ENCODE data around the gene DIMT1. TPM values are rescaled to one million over a fixed set of nuclear protein-coding genes. Genes with fewer than 3 reads are reported as not detected.

The DIMT1 gene
- total and polyA plus RNA-seq, 2 experiments from 2014 or later = 53.0 to 56.5 TPM

DNA sequence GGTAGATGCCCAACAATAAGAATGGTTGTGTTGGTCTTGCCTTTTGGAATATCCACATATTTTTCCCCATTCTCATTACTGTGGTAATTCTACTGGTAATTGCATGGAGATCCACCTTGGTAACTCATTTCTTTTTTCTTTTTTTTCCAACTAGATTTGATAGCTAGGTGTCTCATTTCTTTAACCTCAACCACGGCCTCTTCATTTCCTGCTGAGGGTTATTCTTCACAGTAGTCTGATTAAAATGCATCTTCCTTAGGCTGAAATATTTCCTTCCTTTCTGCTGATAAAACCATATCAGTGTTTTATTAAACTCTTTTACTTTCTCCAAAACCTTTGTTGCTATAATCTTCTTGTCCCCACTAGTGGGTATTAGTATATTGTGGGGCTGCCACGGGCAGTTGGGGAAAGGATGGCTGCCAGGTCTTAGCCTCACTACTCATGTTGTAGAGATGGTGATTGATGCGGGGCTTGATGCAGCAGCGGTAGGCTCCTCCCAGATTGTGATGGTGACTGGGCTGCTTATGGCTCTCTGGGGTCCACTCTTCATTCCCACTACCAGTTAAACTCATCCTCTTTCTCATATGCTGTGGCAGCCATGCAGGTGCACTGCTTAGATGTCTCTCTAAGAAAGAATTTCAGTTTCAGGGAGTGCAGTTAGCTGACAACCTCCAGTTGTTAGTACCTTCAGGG lies 61.8 kb downstream of the DIMT1 start:
- no peak overlapping the region for H3K27ac ChIP-seq (ENCODE audit: low read depth)
- H3K36me3 ChIP-seq (ENCODE audit: insufficient read depth) = no peaks in the 10 kb centered on the region
- H3K4me1 ChIP-seq (ENCODE audit: insufficient read depth) = no peaks in the 10 kb centered on the region
- H3K9me3 Mint-ChIP-seq = no peaks in the 10 kb centered on the region
- H4K20me1 ChIP-seq (replicated peaks; ENCODE audit: insufficient read depth) = peaks cover 46% of the 10 kb centered on the region
- peaks cover 2% of the 10 kb centered on the region for H3K4me1 Mint-ChIP-seq
- H3K27me3 Mint-ChIP-seq (ENCODE audit: insufficient read depth, low read depth, poor library complexity) = no peaks in the 10 kb centered on the region
- TF ChIP-seq EZH2 (IDR thresholded peaks at IDR 0.05; ENCODE audit: low read depth, unreplicated experiment) (no peak), REST (IDR thresholded peaks at IDR 0.05; ENCODE audit: unreplicated experiment) (no peak), ZNF114 (CRISPR knock-in tag; IDR thresholded peaks at IDR 0.05) (no peak), ZNF331 (CRISPR knock-in tag; IDR thresholded peaks at IDR 0.05; ENCODE audit: low read depth) (no peak), POLR2AphosphoS5 (IDR thresholded peaks at IDR 0.05; ENCODE audit: low read depth) (no peak), CREB1 (CRISPR knock-in tag; IDR thresholded peaks at IDR 0.05; ENCODE audit: low read depth) (no peak), ETS1 (IDR thresholded peaks at IDR 0.05) (no peak), CTCF (conservative IDR thresholded peaks at IDR 0.05; ENCODE audit: low read depth in 2 of 2) (no peak), JUNB (IDR thresholded peaks at IDR 0.05; ENCODE audit: unreplicated experiment) (no peak), NANOG (IDR thresholded peaks at IDR 0.05; ENCODE audit: borderline replicate concordance) (no peak), STAT1 (IDR thresholded peaks at IDR 0.05; ENCODE audit: unreplicated experiment) (no peak), ZNF462 (CRISPR knock-in tag; IDR thresholded peaks at IDR 0.05) (no peak), EZH2phosphoT487 (IDR thresholded peaks at IDR 0.05; ENCODE audit: unreplicated experiment) (no peak)
- H3K4me2 ChIP-seq = no peak overlapping the region
- no peak overlapping the region for H3K27ac Mint-ChIP-seq
- H3K27me3 ChIP-seq (ENCODE audit: insufficient read depth) = no peaks in the 10 kb centered on the region
- DNase-seq (ENCODE audit: low spot score) (no peak), ATAC-seq (no peak)
- H3K36me3 Mint-ChIP-seq (ENCODE audit: low read depth) = peaks cover 3% of the 10 kb centered on the region; the same call in 2 of the 3 replicates
- H2AFZ ChIP-seq = no peak overlapping the region
- no peak overlapping the region for H3K4me3 Mint-ChIP-seq
- H3K4me3 ChIP-seq = no peak overlapping the region
- H3K9me2 ChIP-seq (ENCODE audit: insufficient read depth) = no peaks in the 10 kb centered on the region
- H3K79me2 ChIP-seq (replicated peaks; ENCODE audit: insufficient read depth) = peaks cover 98% of the 10 kb centered on the region
- H3F3A ChIP-seq (replicated peaks; ENCODE audit: low read depth) = no peaks in the 10 kb centered on the region
